G401 (cell line): ENCODE data around the gene CRELD1. TPM values are rescaled to one million over a fixed set of nuclear protein-coding genes. Genes with fewer than 3 reads are reported as not detected.
"Not testable (repeated sequence)": the region's sequence is repeated elsewhere in the genome, so short reads cannot be mapped to it uniquely, and the experiment has no call there.

ENCODE experiments used
- DNase-seq: peaks from one replicate; pipeline ENCODE4 v3.0.0-alpha.2; 2015; ENCODE audit warnings: low spot score
- in situ Hi-C: cut with HindIII; loops from 2 replicates; pipeline ENCODE4 v1.10.0; 2016; ENCODE audit warnings: low sequenced_read_pairs, mixed read lengths
- total RNA-seq: library from RNA; depleted of rRNA; stranded (reverse); fragments of >200 nt; shearing (Covaris generic); gene quantifications from 2 replicates; pipeline ENCODE4 v1.2.3, GENCODE V29; 2014; rRNA removed

Gene CRELD1, protein sequence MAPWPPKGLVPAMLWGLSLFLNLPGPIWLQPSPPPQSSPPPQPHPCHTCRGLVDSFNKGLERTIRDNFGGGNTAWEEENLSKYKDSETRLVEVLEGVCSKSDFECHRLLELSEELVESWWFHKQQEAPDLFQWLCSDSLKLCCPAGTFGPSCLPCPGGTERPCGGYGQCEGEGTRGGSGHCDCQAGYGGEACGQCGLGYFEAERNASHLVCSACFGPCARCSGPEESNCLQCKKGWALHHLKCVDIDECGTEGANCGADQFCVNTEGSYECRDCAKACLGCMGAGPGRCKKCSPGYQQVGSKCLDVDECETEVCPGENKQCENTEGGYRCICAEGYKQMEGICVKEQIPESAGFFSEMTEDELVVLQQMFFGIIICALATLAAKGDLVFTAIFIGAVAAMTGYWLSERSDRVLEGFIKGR
- total RNA-seq: 13.3 and 30.0 TPM in 2 replicates

DNA sequence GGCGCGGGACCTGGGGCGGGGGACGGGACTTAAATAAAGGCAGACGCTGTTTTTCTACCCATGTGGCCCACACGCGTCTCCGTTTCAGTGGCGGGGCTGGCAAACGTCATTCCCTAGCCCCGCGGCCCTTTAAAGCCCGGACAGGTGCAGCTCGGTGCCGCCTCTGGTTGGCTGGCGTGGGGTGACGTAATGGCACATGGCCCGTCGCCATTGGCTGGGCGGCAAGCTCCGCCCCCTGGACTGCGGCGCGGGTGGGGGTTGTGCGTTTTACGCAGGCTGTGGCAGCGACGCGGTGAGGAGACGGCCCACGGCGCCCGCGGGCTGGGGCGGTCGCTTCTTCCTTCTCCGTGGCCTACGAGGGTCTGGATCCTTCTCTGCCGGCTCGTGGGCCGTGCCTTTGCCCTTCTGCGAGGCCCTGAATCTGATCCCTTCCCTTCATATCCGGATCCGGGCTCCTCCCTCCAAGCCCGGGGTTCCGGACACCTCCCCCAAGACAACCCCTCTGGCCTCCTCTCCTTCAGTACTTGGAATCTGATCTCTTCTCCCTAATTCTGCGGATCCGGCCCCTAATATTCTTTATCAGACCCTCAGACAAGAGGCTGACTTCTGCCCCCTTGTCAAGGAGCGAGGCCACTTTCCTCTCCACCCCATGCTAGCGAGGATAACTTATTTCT, at the start of gene CRELD1:
TSS of gene CRELD1 (plus strand) at position 274 of the 674 bp plus-strand sequence. CDS start 605 bp downstream, outside the sequence.
- in situ Hi-C loops: no loop called here
- peak; percentile 96 for DNase-seq

DNA sequence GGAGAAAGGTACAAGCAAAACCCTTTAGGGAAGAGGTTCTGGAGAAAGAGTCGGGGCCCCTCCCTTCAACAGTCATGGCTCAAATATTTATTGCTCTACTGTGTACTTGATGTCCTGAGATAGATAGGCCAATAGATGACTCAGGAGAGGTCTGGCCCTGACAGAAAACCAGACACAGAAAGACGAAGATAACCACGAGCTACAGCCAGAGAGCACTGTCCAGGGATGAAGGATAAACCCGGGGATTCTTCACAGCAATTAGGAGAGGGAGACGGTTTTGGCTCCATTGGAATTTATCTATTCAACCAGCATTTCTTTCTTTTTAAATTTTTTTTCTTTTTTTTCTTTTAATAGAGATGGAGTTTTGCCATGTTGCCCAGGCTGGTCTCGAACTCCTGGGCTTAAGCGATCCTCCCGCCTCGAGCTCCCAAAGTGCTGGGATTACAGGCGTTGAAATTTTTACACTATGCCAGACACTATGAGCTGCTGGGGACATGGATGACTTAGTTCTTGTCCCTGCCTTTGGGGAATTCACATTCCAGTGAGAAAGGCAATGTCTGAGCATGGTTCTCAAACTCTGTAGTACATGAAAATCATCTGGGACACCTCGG, 49.0 kb upstream of the CRELD1 start:
- in situ Hi-C loops: no loop called here
- no peak for DNase-seq

DNA sequence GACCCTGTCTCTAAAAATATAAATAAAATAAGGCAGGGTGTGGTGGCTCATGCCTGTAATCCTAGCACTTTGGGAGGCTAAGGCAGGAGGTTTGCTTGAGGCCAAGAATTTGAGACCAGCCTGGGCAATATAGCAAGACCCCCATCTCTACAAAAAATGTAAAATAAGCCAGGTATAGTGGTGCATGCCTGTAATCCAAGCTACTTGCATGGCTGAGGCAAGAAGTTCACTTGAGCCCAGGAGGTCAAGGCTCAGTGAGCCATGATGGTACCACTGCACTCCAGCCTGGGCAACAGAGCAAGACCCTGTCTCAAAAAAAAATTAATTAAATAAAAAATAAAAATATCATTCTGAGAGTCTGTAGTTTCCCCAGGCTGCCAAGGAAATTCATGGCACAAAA, 47.3 kb upstream of the CRELD1 start:
- in situ Hi-C loops: no loop called here
- DNase-seq: no peak

DNA sequence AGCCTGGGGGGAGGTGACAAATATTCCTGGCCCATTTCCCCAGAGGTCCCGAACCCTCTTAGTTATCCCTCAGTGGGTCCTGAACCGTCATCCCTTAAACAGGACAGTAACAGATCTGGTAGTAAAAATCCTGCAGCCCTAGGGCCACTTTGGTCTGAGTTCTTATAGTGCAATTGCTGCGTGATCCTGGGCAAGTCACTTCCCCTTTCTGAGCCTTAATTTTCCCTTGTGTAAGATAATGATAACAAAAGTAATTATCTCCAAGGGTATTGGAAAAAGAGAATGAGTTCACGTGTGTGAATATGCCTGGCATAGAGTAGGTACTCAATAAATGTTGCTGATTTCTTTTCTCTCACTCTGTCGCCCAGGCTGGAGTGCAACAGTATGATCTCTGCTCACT, 46.2 kb upstream of the CRELD1 start:
- in situ Hi-C loops: no loop called here
- DNase-seq: no peak

DNA sequence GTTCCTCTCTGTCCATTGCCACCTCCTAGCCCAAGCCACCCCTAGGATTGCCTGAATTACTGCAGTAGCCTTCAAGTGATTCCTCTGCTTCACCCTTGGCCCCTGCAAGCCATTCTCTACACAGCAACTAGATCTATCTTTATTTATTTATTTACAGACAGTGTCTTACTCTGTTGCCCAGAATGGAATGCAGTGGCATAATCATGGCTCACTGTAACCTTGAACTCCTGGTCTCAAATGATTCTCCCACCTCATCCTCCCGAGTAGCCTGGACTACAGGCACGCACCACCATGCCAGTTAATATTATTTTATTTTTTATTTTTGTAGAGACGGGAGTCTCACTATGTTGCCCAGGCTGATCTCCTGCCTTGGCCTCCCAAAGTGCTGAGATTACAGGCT, 45.1 kb upstream of the CRELD1 start:
- no peak for DNase-seq
- in situ Hi-C loops: no loop called here

DNA sequence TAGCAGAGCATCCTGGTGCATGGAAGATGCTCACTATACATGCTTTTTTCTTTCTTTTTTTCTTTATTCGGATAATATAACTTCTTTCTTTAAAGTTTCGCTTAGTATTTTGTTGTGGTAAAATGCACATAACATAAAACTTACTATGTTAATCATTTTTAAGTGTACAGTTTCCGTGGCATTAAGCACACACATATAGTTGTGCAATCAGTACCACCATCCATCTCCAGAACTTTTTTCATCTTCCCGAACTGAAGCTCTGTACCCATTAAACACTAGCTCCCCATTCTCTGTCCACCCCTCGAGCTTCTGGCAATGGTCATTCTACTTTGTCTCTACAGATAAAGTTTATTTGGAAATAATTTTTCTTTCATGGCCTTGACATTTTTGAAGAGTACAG, 44.2 kb upstream of the CRELD1 start:
- in situ Hi-C loops: no loop called here
- DNase-seq: no peak

DNA sequence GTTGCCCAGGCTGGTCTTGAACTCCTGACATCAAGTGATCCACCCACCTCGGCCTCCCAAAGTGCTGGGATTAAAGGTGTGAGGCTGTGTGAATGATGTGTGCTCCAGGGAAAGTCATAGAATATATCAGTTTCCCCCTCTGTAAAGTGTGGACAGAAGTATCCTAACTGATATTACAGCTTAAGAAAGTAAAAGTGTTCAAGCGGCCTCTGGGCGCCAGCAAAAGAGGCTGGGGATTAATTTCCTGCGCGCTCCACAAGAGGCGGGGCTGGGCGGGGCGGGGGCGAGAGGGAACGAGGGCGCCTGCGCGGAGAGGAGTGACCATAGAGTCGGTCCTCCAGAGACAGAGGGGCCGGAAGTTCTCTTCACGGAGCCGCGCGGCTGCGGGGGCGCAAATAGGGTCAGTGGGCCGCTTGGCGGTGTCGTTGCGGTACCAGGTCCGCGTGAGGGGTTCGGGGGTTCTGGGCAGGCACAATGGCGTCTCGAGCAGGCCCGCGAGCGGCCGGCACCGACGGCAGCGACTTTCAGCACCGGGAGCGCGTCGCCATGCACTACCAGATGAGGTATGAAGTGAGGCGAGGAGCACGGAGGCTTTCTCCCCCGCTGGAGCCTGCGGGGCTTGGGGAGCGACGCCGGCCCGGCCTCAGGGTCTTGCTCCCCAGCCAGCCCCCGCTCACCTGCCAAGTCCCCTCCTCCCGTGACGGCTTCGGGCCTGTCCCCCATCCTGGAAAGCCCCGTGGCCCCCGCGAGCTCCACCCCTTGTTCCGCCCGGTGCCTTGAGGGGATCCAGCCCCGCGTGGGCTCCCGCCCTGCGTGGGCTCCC, 43.2 kb upstream of the CRELD1 start, which contains the start of gene JAGN1:
TSS of gene JAGN1 (plus strand) at position 362 of the 823 bp plus-strand sequence. CDS start at position 475, 113 bp downstream.
- DNase-seq: peak; percentile 90
- in situ Hi-C loops: no loop called here

DNA sequence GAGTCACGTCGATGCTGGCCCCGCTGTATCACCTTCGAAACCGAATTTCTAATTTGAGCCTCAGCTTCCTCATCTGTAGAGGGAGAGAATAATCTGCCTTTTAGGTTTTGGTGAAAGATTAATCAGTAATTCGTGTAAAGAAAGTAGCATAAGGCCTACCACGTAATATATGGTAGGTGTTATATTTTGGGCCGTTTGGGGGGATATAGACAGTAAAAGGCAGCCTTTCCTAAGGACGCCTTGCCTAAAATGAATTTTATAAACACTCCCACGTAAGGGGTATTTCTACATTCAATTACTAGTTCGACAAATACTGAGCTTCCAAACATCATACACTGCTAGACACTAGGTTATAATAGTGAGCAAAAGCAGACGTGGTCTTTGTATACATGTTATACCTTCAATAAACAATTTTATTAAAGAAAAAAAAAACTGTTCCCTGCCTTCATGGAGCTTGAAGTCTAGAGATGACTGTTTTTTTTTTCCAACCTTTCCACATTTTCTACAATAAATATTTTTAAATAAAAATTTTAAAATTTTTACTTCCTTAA, 42.5 kb upstream of the CRELD1 start:
- DNase-seq: no peak
- in situ Hi-C loops: no loop called here

DNA sequence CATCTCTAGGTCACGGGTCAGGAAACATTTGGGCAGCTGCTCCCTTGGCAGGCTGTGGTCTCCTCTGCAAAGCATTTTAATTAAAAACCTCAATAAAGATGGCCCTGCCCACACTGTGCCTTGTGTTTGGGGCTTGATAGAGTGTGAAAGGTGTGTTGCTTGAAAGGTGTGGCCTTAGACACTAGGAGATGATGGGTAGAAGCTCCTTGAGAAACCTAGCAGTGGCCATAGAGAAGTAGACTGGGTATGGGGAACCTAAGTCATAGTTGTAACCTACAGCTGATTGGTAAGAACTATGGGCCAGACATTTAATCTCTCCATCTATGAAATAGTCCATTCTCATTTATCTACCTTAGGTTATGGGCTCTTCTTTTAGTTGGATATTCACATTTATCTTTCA, 39.9 kb upstream of the CRELD1 start:
- in situ Hi-C loops: no loop called here

DNA sequence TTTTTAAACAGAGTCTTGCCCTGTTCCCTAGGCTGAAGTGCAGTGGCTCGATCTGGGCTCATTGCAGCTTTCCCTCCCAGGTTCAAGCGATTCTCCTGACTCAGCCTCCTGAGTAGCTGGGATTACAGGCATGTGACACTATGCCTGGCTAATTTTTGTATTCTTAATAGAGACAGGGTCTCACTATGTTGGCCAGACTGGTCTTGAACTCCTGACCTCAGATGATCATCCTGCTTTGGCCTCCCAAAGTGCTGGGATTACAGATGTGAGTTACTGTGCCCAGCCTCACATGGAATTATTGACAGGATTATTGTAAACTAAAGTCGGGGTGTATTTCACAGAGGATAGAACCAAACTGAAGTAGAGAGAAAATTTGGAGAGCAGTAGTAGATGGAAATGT, 37.9 kb upstream of the CRELD1 start:
- DNase-seq, in situ Hi-C loops: not testable (repeated sequence)

More for the DNA sequence above, 39.9 kb upstream of the CRELD1 start:
- no peak for DNase-seq

DNA sequence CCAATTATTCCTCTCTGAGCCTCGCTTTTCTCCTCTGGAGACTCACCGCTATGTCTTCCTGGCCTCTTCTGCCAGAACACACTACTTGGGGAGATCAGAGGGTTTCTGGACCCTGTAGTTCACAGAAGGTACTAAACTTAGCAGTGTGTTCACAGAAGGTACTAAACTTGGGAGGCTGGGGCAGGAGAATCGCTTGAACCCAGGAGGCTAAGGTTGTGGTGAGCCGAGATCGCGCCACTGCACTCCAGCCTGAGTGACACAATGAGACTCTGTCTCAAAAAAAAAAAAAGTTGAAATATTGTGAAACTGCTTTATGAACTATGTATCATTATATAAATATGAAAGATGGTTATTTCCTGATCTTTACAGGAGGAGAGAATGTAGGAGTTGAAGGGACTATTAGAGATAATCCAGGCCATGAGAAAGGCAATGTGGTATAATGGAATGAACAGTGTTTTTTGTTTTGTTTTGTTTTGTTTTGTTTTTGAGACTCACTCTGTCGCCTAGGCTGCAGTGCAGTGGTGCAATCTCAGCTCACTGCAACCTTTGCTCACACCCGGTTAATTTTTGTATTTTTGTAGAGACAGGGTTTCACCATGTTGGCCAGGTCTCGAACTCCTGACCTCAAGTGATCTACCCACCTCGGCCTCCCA, 36.8 kb upstream of the CRELD1 start:
- in situ Hi-C loops, DNase-seq: not testable (repeated sequence)

DNA sequence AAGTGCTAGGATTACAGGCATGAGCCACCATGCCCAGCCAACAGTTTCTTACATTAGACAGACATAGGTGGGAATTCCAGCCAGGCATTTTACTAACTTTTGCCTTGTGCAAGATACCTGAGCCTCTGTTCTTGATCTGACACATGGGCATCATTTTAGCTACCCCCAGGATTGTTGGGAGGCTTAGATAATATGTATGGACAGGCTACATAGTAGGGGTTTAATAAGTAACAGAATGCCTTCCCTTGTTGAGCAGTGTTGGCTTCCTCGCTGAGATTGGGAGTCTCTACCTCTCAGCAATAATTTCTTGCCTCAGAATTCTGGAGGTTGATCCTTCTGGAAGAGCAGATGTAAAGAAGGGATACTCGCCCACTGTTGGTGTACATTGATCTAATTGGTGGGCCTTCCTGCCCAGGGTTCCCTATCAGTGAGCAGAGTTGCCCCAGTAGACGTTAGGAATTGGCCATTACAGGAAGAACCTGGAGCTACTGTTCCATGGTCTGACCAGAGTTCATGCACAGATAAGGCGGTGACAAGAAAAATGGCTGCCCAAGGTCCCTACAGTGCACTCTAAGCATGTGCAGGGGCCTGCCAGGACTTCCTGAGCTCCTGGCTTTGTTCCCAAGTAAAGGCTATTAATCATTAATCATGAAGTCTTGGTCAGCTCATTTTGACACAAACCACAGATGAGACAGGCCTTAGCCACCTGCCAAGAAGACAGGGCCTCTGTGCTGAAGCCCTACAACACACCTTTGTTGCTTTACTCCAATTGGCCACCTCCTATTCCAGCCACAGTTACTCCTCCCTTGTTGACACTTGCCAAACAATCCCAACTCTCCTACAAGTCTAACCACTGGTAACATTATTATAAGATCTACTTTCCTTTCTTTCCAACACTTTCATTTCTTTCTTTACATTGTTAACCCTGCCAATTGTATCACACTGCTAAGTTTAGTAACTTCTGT, 35.9 kb upstream of the CRELD1 start:
- in situ Hi-C loops: no loop called here
- no peak for DNase-seq

DNA sequence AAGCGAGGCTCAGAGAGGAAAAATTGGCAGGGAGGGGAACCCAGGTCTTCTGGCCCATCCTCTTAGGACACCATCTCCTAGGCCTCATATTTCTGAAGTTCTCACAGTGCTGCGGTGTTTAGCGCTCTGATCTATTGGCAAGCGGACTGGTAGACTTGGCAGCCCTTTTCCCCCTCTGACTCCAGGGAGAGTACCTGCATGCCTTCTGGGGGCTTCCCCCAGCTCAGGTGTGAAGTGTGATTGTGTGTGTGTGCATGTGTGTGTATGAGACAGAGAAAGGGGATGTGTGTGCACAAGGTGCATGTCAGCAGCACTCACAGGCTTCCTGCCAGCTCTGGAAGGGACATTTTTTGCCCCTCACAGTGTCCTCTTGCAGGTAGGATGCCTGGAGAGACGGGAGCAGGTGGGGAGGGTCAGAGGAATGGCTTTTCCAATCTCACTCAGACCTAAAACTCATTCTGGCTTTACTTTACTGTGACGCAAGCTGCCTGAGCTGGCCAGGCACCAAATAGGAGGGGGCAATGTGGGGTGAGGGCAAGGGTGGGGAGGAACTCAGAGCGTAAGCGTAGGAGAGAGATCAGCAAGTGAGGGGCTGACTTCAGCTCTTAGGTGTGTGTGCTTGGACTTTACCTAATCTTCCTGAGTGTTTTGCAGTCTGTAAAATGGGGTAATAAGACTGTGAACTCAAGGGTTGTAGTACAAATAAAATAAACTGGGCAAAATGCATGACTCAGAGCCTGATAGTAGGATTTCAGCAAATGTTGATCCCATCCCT, 35.0 kb upstream of the CRELD1 start:
- in situ Hi-C loops: no loop called here
- no peak for DNase-seq

DNA sequence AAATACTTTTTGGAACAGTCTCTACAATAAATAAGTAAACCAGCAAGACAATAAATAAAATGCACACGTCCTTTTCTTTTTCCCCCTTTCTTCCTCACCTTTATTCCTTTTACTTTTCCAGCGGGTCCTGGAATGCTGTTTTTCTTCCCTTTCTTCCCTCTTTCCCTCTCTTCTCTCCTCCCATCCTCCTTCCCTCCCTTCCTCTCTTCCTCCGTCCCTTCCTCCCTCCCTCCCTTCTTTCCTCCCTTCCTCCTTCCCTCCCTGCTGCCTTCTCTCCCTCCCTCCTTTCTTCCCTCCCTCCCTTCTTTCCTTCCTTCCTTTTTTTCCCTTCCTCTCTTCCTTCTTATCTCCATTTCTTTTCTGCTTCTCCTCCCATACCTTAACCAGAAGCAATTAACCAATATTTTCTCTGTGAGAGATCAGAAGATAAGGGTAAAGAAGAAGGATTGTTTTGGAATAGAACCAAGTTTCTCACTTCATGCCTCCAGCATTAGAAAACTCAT, 34.3 kb upstream of the CRELD1 start:
- in situ Hi-C loops: no loop called here
- DNase-seq: no peak

DNA sequence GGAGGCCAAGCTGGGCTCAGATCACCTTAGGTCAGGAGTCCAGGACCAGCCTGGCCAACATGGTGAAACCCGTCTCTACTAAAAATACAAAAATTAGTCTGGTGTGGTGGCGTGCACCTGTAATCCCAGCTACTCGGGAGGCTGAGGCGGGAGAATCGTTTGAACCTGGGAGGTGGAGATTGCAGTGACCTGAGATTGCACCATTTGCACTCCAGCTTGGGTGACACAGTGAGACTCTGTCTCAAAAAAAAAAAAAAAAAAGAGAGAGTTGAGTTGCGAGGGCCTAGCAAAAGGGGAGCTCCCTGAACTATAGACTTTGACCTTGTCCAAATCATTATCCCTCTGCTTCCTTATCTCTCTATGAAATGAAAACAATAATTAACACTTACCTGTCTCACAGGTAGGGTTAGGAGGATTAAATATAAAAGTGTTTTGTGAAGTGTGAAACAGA, 32.6 kb upstream of the CRELD1 start:
- not testable (repeated sequence) for DNase-seq

DNA sequence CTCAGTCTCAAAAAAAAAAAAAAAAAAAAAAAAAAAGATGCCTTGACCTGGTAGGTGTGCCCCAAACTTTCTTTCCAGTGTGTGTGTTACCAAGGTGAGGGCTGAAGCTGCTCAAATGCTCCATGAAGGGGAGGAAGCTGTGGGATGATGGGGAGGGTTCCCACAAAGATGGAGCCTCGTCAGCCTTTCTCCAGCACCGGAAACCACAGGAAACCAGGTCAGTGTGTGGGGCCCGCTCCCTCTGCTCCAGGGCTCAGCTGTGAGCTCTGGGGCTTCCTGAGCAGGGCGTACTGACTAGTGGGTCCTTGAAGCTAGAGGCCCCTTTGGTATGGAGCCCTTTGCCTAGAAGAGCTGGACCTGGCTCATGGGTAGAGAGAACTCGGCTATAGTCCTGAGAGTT, 31.7 kb upstream of the CRELD1 start:
- DNase-seq: no peak
- in situ Hi-C loops: no loop called here

More for the DNA sequence above, 32.6 kb upstream of the CRELD1 start:
- in situ Hi-C loops: not testable (repeated sequence)
